Measurements from ENCODE around the gene ZFP36L1. TPM values are rescaled to one million over a fixed set of nuclear protein-coding genes. Genes with fewer than 3 reads are reported as not detected.

ZFP36L1 gene
- polyA plus RNA-seq, 4 donors = 273 to 584 (median 285) TPM

GRCh38 chr14:68785534-68786490 lies 7.1 kb downstream of the ZFP36L1 start:
- DNase-seq (ENCODE audit: low read depth in 4 of 4, low spot score in 3 of 4) = no peak

- no peak for DNase-seq (ENCODE audit: low read depth in 4 of 4, low spot score in 3 of 4)
Measured at GRCh38 chr14:68784978-68785533, 7.8 kb downstream of the ZFP36L1 start.

- DNase-seq (ENCODE audit: low read depth in 4 of 4, low spot score in 3 of 4) = no peak
Measured at GRCh38 chr14:68784226-68784910, 8.5 kb downstream of the ZFP36L1 start.

- no peak for DNase-seq (ENCODE audit: low read depth in 4 of 4, low spot score in 3 of 4)
Measured at GRCh38 chr14:68783408-68784225, 9.2 kb downstream of the ZFP36L1 start.

GRCh38 chr14:68782091-68782981 lies 10.5 kb downstream of the ZFP36L1 start:
- DNase-seq (ENCODE audit: low read depth in 4 of 4, low spot score in 3 of 4) = no peak

GRCh38 chr14:68781161-68782021 lies 11.5 kb downstream of the ZFP36L1 start:
- DNase-seq (ENCODE audit: low read depth in 4 of 4, low spot score in 3 of 4) = no peak

- no peak for DNase-seq (ENCODE audit: low read depth in 4 of 4, low spot score in 3 of 4)
Measured at GRCh38 chr14:68780358-68781160, 12.3 kb downstream of the ZFP36L1 start.

GRCh38 chr14:68779761-68780323 lies 13.0 kb downstream of the ZFP36L1 start:
- no peak for DNase-seq (ENCODE audit: low read depth in 4 of 4, low spot score in 3 of 4)

- DNase-seq (ENCODE audit: low read depth in 4 of 4, low spot score in 3 of 4) = no peak
Measured at GRCh38 chr14:68777644-68778043, 15.2 kb downstream of the ZFP36L1 start.

GRCh38 chr14:68775614-68776126 lies 17.2 kb downstream of the ZFP36L1 start:
- DNase-seq (ENCODE audit: low read depth in 4 of 4, low spot score in 3 of 4) = no peak

- no peak for DNase-seq (ENCODE audit: low read depth in 4 of 4, low spot score in 3 of 4)
Measured at GRCh38 chr14:68774771-68775613, 17.9 kb downstream of the ZFP36L1 start.

GRCh38 chr14:68772761-68773381 lies 20.0 kb downstream of the ZFP36L1 start:
- no peak for DNase-seq (ENCODE audit: low read depth in 4 of 4, low spot score in 3 of 4)

- DNase-seq (ENCODE audit: low read depth in 4 of 4, low spot score in 3 of 4) = no peak
Measured at GRCh38 chr14:68771631-68772030, 21.2 kb downstream of the ZFP36L1 start.

GRCh38 chr14:68770553-68771286 lies 22.1 kb downstream of the ZFP36L1 start:
- no peak for DNase-seq (ENCODE audit: low read depth in 4 of 4, low spot score in 3 of 4)

- no peak for DNase-seq (ENCODE audit: low read depth in 4 of 4, low spot score in 3 of 4)
Measured at GRCh38 chr14:68770051-68770450, 22.8 kb downstream of the ZFP36L1 start.

Measured in left renal pelvis (tissue), 4 donors.